SK-N-SH treated with all-trans-retinoic acid at 6 μM for 48 hours (cell line): ENCODE data around the gene IL17B.

Experiments
- ATAC-seq: fragments of 200-7000 bp; cut with Tn5 transposase; 3 replicates; pipeline ENCODE4 v1.9.1; 2020; ENCODE audit warnings: mild to moderate bottlenecking, moderate library complexity
- ARNTL ChIP-seq: fragments of 450-650 bp; formaldehyde crosslinking; IDR thresholded peaks from 2 replicates; pipeline ENCODE4 v1.5.0; 2020; ENCODE audit warnings: low read depth, mild to moderate bottlenecking, moderate library complexity, borderline replicate concordance
- BACH2 ChIP-seq: fragments of 250-450 bp; sonication (Bioruptor Pico); IDR thresholded peaks from 2 replicates; pipeline ENCODE4 v1.9.0; 2021; ENCODE audit warnings: mild to moderate bottlenecking, borderline replicate concordance
- CSDC2 ChIP-seq: fragments of 250-450 bp; sonication (Bioruptor Pico); IDR thresholded peaks from 2 replicates; pipeline ENCODE4 v1.5.0; 2020; ENCODE audit warnings: mild to moderate bottlenecking, moderate library complexity
- ESRRG ChIP-seq: fragments of 250-450 bp; sonication (Bioruptor Pico); IDR thresholded peaks from 2 replicates; pipeline ENCODE4 v1.6.1; 2021; ENCODE audit warnings: mild to moderate bottlenecking
- GLIS3 ChIP-seq: fragments of 250-450 bp; sonication (Bioruptor Pico); IDR thresholded peaks from 2 replicates; pipeline ENCODE4 v1.5.0; 2020; ENCODE audit warnings: mild to moderate bottlenecking, moderate library complexity
- ISL1 ChIP-seq: fragments of 250-450 bp; sonication (Bioruptor Pico); IDR thresholded peaks from 2 replicates; pipeline ENCODE4 v2.1.2; 2022; ENCODE audit warnings: mild to moderate bottlenecking, moderate library complexity
- OSR1 ChIP-seq: fragments of 250-450 bp; sonication (Bioruptor Pico); IDR thresholded peaks from 2 replicates; pipeline ENCODE4 v1.8.0; 2022; ENCODE audit warnings: moderate library complexity, mild to moderate bottlenecking, inconsistent platforms
- PPARA ChIP-seq: fragments of 250-450 bp; sonication (Bioruptor Pico); IDR thresholded peaks from 2 replicates; pipeline ENCODE4 v1.5.0; 2020; ENCODE audit warnings: mild to moderate bottlenecking, borderline replicate concordance
- RARB ChIP-seq: fragments of 250-450 bp; sonication (Bioruptor Pico); IDR thresholded peaks from 2 replicates; pipeline ENCODE4 v1.8.0; 2021; ENCODE audit warnings: mild to moderate bottlenecking, moderate library complexity
- SNAI2 ChIP-seq: fragments of 250-450 bp; sonication (Bioruptor Pico); IDR thresholded peaks from 2 replicates; pipeline ENCODE4 v1.5.0; 2020; ENCODE audit warnings: mild to moderate bottlenecking, moderate library complexity
- TCF4 ChIP-seq: fragments of 250-450 bp; sonication (Bioruptor Pico); IDR thresholded peaks from 2 replicates; pipeline ENCODE4 v1.8.0; 2021; ENCODE audit warnings: mild to moderate bottlenecking, moderate library complexity, borderline replicate concordance
- TOX ChIP-seq: fragments of 250-450 bp; sonication (Bioruptor Pico); IDR thresholded peaks from 2 replicates; pipeline ENCODE4 v1.8.0; 2021; ENCODE audit warnings: mild to moderate bottlenecking, moderate library complexity, borderline replicate concordance
- ZC3H10 ChIP-seq: fragments of 250-450 bp; sonication (Bioruptor Pico); IDR thresholded peaks from 2 replicates; pipeline ENCODE4 v1.5.1; 2021; ENCODE audit warnings: mild to moderate bottlenecking, moderate library complexity
- ZFP3 ChIP-seq: fragments of 250-450 bp; sonication (Bioruptor Pico); IDR thresholded peaks from 2 replicates; pipeline ENCODE4 v1.5.0; 2020; ENCODE audit warnings: mild to moderate bottlenecking, moderate library complexity
- ZFP30 ChIP-seq: fragments of 450-650 bp; formaldehyde crosslinking; IDR thresholded peaks from 2 replicates; pipeline ENCODE4 v1.5.0; 2022; ENCODE audit warnings: mild to moderate bottlenecking, moderate library complexity
- ZNF565 ChIP-seq: fragments of 450-650 bp; formaldehyde crosslinking; conservative IDR thresholded peaks from 2 replicates; pipeline ENCODE4 v1.5.0; 2020; ENCODE audit warnings: low read depth, mild to moderate bottlenecking, moderate library complexity
- ZNF70 ChIP-seq: fragments of 450-650 bp; formaldehyde crosslinking; IDR thresholded peaks from 2 replicates; pipeline ENCODE4 v1.5.0; 2020; ENCODE audit warnings: mild to moderate bottlenecking, moderate library complexity
- ZNF8 ChIP-seq: fragments of 450-650 bp; formaldehyde crosslinking; IDR thresholded peaks from 2 replicates; pipeline ENCODE4 v1.5.0; 2020; ENCODE audit warnings: mild to moderate bottlenecking, moderate library complexity
- TF ChIP-seq, protein P1 (sequence below): fragments of 250-450 bp; sonication (Bioruptor Pico); IDR thresholded peaks from 2 replicates; pipeline ENCODE4 v1.5.0; 2020; ENCODE audit warnings: mild to moderate bottlenecking, moderate library complexity
- TF ChIP-seq, protein P2 (sequence below): fragments of 250-450 bp; sonication (Bioruptor Pico); IDR thresholded peaks from 2 replicates; pipeline ENCODE4 v1.5.1; 2021; ENCODE audit warnings: mild to moderate bottlenecking, moderate library complexity
- TF ChIP-seq, protein P3 (sequence below): fragments of 250-450 bp; sonication (Bioruptor Pico); IDR thresholded peaks from 2 replicates; pipeline ENCODE4 v1.5.1; 2020; ENCODE audit warnings: low read depth, mild to moderate bottlenecking, moderate library complexity
- TF ChIP-seq, protein P4 (sequence below): fragments of 250-450 bp; sonication (Bioruptor Pico); IDR thresholded peaks from 2 replicates; pipeline ENCODE4 v1.8.0; 2020; ENCODE audit warnings: mild to moderate bottlenecking, moderate library complexity, borderline replicate concordance
- TF ChIP-seq, protein P5 (sequence below): fragments of 250-450 bp; sonication (Bioruptor Pico); IDR thresholded peaks from 2 replicates; pipeline ENCODE4 v1.8.0; 2021; ENCODE audit warnings: low read depth, mild to moderate bottlenecking, moderate library complexity, borderline replicate concordance

IL17B gene

DNA sequence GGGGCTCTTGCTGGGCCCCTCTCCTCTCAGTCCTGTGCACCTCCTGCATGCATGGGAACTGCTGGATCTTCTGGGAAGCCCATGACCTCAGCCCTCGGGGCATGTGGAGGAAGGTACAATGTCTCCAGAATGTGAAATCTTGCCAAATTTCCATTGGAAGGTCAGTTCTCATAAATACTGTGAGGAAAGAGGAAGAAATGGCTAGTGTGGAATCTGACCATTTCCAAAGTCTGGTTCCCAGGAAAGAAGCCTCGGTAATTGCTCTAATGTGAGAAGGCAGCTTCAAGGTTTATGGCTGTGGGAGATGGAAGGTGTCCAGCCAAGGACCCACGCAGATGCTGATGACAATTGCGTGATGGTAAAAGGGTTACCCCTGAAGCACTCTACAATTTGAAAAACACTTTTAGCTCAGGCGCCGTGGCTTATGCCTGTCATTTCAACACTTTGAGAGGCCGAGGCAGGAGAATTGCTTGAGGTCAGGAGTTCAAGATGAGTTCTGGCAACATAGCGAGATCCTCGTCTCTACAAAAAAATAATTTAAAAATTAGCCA is 8.1 kb upstream of the IL17B start (continued):
- no peak for TF ChIP-seq OSR1 (CRISPR knock-in tag)
- no peak for TF ChIP-seq RARB (CRISPR knock-in tag)
- no peak for TF ChIP-seq ZNF8 (CRISPR knock-in tag)
- TF ChIP-seq ZFP3 = no peak
- TF ChIP-seq, all 23 proteins: peak for 0

DNA sequence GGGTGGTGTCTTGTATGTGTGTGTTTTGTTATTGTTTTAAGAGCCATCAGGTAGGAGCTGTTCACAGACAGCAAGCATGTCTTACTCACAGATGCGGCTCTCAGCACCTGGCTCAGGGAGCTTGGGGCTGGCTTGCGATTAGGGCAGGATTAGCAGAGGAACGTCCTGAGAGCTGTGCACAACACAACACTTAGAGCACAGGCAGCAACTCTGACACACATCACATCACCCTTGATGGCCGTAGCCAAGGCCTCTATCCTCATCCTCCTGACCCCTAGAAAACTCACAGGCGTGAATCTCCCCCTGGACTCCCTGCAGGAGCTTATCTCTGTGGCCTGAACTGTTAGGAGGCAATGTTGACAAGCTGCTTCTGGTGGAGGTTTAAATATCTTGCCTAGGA is 7.1 kb upstream of the IL17B start:
- no peak for ATAC-seq
- no peak for TF ChIP-seq TOX (CRISPR knock-in tag)
- no peak for TF ChIP-seq PPARA (CRISPR knock-in tag)
- TF ChIP-seq ARNTL (CRISPR knock-in tag) = no peak
- no peak for TF ChIP-seq OSR1 (CRISPR knock-in tag)
- no peak for TF ChIP-seq ZFP3
- TF ChIP-seq BACH2 (CRISPR knock-in tag) = no peak
- no peak for TF ChIP-seq ISL1 (CRISPR knock-in tag)
- TF ChIP-seq ZC3H10 (CRISPR knock-in tag) = no peak
- TF ChIP-seq SNAI2 (CRISPR knock-in tag) = no peak
- TF ChIP-seq CSDC2 (CRISPR knock-in tag) = no peak
- TF ChIP-seq GLIS3 (CRISPR knock-in tag) = no peak
- TF ChIP-seq ZNF70 (CRISPR knock-in tag) = no peak
- TF ChIP-seq ZNF565 (CRISPR knock-in tag) = no peak
- no peak for TF ChIP-seq ZNF8 (CRISPR knock-in tag)
- TF ChIP-seq, protein P1, sequence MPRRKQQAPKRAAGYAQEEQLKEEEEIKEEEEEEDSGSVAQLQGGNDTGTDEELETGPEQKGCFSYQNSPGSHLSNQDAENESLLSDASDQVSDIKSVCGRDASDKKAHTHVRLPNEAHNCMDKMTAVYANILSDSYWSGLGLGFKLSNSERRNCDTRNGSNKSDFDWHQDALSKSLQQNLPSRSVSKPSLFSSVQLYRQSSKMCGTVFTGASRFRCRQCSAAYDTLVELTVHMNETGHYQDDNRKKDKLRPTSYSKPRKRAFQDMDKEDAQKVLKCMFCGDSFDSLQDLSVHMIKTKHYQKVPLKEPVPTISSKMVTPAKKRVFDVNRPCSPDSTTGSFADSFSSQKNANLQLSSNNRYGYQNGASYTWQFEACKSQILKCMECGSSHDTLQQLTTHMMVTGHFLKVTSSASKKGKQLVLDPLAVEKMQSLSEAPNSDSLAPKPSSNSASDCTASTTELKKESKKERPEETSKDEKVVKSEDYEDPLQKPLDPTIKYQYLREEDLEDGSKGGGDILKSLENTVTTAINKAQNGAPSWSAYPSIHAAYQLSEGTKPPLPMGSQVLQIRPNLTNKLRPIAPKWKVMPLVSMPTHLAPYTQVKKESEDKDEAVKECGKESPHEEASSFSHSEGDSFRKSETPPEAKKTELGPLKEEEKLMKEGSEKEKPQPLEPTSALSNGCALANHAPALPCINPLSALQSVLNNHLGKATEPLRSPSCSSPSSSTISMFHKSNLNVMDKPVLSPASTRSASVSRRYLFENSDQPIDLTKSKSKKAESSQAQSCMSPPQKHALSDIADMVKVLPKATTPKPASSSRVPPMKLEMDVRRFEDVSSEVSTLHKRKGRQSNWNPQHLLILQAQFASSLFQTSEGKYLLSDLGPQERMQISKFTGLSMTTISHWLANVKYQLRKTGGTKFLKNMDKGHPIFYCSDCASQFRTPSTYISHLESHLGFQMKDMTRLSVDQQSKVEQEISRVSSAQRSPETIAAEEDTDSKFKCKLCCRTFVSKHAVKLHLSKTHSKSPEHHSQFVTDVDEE (CRISPR knock-in tag) = no peak
- TF ChIP-seq RARB (CRISPR knock-in tag) = no peak
- TF ChIP-seq, protein P2, sequence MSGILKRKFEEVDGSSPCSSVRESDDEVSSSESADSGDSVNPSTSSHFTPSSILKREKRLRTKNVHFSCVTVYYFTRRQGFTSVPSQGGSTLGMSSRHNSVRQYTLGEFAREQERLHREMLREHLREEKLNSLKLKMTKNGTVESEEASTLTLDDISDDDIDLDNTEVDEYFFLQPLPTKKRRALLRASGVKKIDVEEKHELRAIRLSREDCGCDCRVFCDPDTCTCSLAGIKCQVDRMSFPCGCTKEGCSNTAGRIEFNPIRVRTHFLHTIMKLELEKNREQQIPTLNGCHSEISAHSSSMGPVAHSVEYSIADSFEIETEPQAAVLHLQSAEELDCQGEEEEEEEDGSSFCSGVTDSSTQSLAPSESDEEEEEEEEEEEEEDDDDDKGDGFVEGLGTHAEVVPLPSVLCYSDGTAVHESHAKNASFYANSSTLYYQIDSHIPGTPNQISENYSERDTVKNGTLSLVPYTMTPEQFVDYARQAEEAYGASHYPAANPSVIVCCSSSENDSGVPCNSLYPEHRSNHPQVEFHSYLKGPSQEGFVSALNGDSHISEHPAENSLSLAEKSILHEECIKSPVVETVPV (CRISPR knock-in tag) = no peak
- TF ChIP-seq, protein P3, sequence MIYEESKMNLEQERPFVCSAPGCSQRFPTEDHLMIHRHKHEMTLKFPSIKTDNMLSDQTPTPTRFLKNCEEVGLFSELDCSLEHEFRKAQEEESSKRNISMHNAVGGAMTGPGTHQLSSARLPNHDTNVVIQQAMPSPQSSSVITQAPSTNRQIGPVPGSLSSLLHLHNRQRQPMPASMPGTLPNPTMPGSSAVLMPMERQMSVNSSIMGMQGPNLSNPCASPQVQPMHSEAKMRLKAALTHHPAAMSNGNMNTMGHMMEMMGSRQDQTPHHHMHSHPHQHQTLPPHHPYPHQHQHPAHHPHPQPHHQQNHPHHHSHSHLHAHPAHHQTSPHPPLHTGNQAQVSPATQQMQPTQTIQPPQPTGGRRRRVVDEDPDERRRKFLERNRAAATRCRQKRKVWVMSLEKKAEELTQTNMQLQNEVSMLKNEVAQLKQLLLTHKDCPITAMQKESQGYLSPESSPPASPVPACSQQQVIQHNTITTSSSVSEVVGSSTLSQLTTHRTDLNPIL (CRISPR knock-in tag) = no peak
- TF ChIP-seq, protein P4, sequence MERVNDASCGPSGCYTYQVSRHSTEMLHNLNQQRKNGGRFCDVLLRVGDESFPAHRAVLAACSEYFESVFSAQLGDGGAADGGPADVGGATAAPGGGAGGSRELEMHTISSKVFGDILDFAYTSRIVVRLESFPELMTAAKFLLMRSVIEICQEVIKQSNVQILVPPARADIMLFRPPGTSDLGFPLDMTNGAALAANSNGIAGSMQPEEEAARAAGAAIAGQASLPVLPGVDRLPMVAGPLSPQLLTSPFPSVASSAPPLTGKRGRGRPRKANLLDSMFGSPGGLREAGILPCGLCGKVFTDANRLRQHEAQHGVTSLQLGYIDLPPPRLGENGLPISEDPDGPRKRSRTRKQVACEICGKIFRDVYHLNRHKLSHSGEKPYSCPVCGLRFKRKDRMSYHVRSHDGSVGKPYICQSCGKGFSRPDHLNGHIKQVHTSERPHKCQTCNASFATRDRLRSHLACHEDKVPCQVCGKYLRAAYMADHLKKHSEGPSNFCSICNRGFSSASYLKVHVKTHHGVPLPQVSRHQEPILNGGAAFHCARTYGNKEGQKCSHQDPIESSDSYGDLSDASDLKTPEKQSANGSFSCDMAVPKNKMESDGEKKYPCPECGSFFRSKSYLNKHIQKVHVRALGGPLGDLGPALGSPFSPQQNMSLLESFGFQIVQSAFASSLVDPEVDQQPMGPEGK = no peak
- TF ChIP-seq ESRRG (CRISPR knock-in tag) = no peak

DNA sequence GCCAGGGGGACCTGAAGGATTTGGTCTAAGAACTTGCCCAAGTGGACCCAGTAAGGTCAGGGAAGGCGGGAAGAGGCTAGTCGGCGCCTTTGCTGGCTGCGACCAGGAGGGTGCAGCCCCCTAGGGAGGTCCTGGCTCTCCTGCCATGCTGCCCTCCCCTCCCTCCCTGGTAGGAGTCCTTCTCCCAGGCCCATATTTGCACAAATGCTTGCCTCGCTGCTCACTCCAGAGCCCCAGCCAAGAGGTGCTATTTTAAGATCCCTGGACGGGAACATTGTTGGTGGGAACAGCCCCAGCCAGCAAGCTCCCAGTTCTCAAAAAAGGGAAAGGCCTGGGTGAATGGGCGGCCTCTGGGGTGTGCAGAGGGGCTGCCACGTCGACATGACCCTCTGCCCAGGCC is 4.3 kb upstream of the IL17B start:
- no peak for ATAC-seq
- no peak for TF ChIP-seq GLIS3 (CRISPR knock-in tag)
- TF ChIP-seq PPARA (CRISPR knock-in tag) = no peak
- TF ChIP-seq TCF4 = no peak
- TF ChIP-seq RARB (CRISPR knock-in tag) = no peak
- TF ChIP-seq, protein P5, sequence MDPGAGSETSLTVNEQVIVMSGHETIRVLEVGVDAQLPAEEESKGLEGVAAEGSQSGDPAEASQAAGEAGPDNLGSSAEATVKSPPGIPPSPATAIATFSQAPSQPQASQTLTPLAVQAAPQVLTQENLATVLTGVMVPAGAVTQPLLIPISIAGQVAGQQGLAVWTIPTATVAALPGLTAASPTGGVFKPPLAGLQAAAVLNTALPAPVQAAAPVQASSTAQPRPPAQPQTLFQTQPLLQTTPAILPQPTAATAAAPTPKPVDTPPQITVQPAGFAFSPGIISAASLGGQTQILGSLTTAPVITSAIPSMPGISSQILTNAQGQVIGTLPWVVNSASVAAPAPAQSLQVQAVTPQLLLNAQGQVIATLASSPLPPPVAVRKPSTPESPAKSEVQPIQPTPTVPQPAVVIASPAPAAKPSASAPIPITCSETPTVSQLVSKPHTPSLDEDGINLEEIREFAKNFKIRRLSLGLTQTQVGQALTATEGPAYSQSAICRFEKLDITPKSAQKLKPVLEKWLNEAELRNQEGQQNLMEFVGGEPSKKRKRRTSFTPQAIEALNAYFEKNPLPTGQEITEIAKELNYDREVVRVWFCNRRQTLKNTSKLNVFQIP (CRISPR knock-in tag) = no peak
- no peak for TF ChIP-seq ARNTL (CRISPR knock-in tag)
- TF ChIP-seq, protein P2 (CRISPR knock-in tag) = no peak
- no peak for TF ChIP-seq TOX (CRISPR knock-in tag)
- TF ChIP-seq ZNF565 (CRISPR knock-in tag) = no peak
- no peak for TF ChIP-seq ISL1 (CRISPR knock-in tag)
- TF ChIP-seq, protein P4 = no peak
- TF ChIP-seq ZFP3 = no peak
- TF ChIP-seq OSR1 (CRISPR knock-in tag) = no peak
- TF ChIP-seq ZFP30 (CRISPR knock-in tag) = no peak
- no peak for TF ChIP-seq ZNF70 (CRISPR knock-in tag)
- no peak for TF ChIP-seq BACH2 (CRISPR knock-in tag)
- TF ChIP-seq ZNF8 (CRISPR knock-in tag) = no peak
- no peak for TF ChIP-seq SNAI2 (CRISPR knock-in tag)
- TF ChIP-seq ZC3H10 (CRISPR knock-in tag) = no peak
